Smooth muscle cell of the brain vasculature (primary cell): ENCODE data around the gene FAM53A.

Experiments
- DNase-seq: peaks from one replicate; pipeline ENCODE4 v3.0.0-alpha.2; 2012; ENCODE audit warnings: low read depth, low spot score

FAM53A gene

GRCh38 chr4:1604181-1604705 lies 79.9 kb downstream of the FAM53A start:
- no peak for DNase-seq

GRCh38 chr4:1603413-1604135 lies 80.5 kb downstream of the FAM53A start:
- DNase-seq: no peak

GRCh38 chr4:1602655-1603412 lies 81.3 kb downstream of the FAM53A start:
- no peak for DNase-seq

GRCh38 chr4:1601852-1602654 lies 82.1 kb downstream of the FAM53A start:
- no peak for DNase-seq

- DNase-seq: no peak
Observed at GRCh38 chr4:1601533-1601835, 82.6 kb downstream of the FAM53A start.

- DNase-seq: no peak
Observed at GRCh38 chr4:1600811-1601532, 83.1 kb downstream of the FAM53A start.

GRCh38 chr4:1600211-1600780 lies 83.8 kb downstream of the FAM53A start:
- DNase-seq: no peak

GRCh38 chr4:1599491-1600210 lies 84.5 kb downstream of the FAM53A start:
- DNase-seq: no peak

- DNase-seq: no peak
Observed at GRCh38 chr4:1599026-1599481, 85.1 kb downstream of the FAM53A start.

- no peak for DNase-seq
Observed at GRCh38 chr4:1598206-1599025, 85.7 kb downstream of the FAM53A start.

GRCh38 chr4:1597021-1597931 lies 86.8 kb downstream of the FAM53A start:
- DNase-seq: no peak

- no peak for DNase-seq
Observed at GRCh38 chr4:1596393-1596792, 87.7 kb downstream of the FAM53A start.

GRCh38 chr4:1595789-1596325 lies 88.3 kb downstream of the FAM53A start:
- no peak for DNase-seq

- DNase-seq: no peak
Observed at GRCh38 chr4:1594871-1595788, 89.0 kb downstream of the FAM53A start.

- no peak for DNase-seq
Observed at GRCh38 chr4:1593881-1594345, 90.2 kb downstream of the FAM53A start.

GRCh38 chr4:1593458-1593857 lies 90.7 kb downstream of the FAM53A start:
- DNase-seq: no peak
